ENCODE data around the gene H1-8. TPM values are rescaled to one million over a fixed set of nuclear protein-coding genes. Genes with fewer than 3 reads are reported as not detected.

The H1-8 gene
- total RNA-seq, 1 experiment from 2014 or later: not detected

- H3K18ac ChIP-seq (ENCODE audit: insufficient read length, low read depth, low read length): no peak overlapping the region
These were observed 12.2 kb downstream of the H1-8 start for GRCh38 chr3:129555153-129555550.

More at GRCh38 chr3:129555153-129555550, 12.2 kb downstream of the H1-8 start:
- no peaks in the 10 kb centered on the region; the same call in 1 of the 2 replicates for H3K4me1 ChIP-seq (ENCODE audit: insufficient read depth, low read length)
- Mint-ChIP-seq H3K36me3 (ENCODE audit: insufficient read depth in 1 of 3, low read depth in 3 of 3) (peaks cover 0 to 22% (median 3%) of the 10 kb centered on the region in 3 experiments; a peak in 2 of 7 replicates), H3K27me3 (ENCODE audit: low read depth) (no peaks in the 10 kb centered on the region; the same call in 1 of the 2 replicates), H3K4me3 (no peak overlapping the region), H3K9me3 (no peaks in the 10 kb centered on the region), H3K4me1 (peaks cover 23 to 59% of the 10 kb centered on the region in 2 experiments), H3K27ac (no peak overlapping the region)
- no peaks in the 10 kb centered on the region for H3K9me3 ChIP-seq (ENCODE audit: control insufficient read depth, low read depth, low read length)
- H2AFZ ChIP-seq (ENCODE audit: low read length): no peak overlapping the region
- no peak overlapping the region for H3K27ac ChIP-seq (ENCODE audit: insufficient read length, low read depth, low read length)
- H3K56ac ChIP-seq (ENCODE audit: insufficient read length, low read depth, low read length): no peak overlapping the region
- H4K20me1 ChIP-seq (ENCODE audit: control insufficient read depth, insufficient read depth, insufficient read length): no peaks in the 10 kb centered on the region
- no peak overlapping the region for H2BK120ac ChIP-seq (ENCODE audit: low read depth, low read length, poor library complexity, severe bottlenecking)
- H2BK12ac ChIP-seq (ENCODE audit: insufficient read length, low read depth, low read length): no peak overlapping the region
- H3K23me2 ChIP-seq (ENCODE audit: insufficient read length, low read depth, low read length, poor library complexity, severe bottlenecking): no peaks in the 10 kb centered on the region
- no peak overlapping the region for H4K8ac ChIP-seq (replicated peaks; ENCODE audit: insufficient read length, low read depth, low read length)
- no peak overlapping the region for H3T11ph ChIP-seq (ENCODE audit: low read length)
- no peak for DNase-seq
- H3K14ac ChIP-seq (ENCODE audit: insufficient read depth, low read length): no peak overlapping the region
- H2BK5ac ChIP-seq (ENCODE audit: insufficient read length, low read length): no peak overlapping the region
- H3K23ac ChIP-seq (ENCODE audit: insufficient read length, low read depth, low read length): no peak overlapping the region
- no peak overlapping the region for H4K5ac ChIP-seq (ENCODE audit: insufficient read length, low read depth, low read length)
- H2BK15ac ChIP-seq (ENCODE audit: low read depth, low read length): no peak overlapping the region
- no peak overlapping the region for H2BK20ac ChIP-seq (ENCODE audit: low read depth, low read length, poor library complexity, severe bottlenecking)
- no peak overlapping the region for H3K4me2 ChIP-seq (ENCODE audit: insufficient read depth, insufficient read length, low read length)
- no peaks in the 10 kb centered on the region for H3K79me2 ChIP-seq (ENCODE audit: insufficient read depth, low read length)
- H3K9ac ChIP-seq (ENCODE audit: extremely low read depth, insufficient read length, low read length): no peak overlapping the region
- no peak for TF ChIP-seq CTCF (conservative IDR thresholded peaks at IDR 0.05)
- H3K79me1 ChIP-seq (ENCODE audit: insufficient read depth, low read depth, low read length, poor library complexity, severe bottlenecking): no peaks in the 10 kb centered on the region
- no peaks in the 10 kb centered on the region for H3K27me3 ChIP-seq (ENCODE audit: insufficient read depth, low read length)
- H3K4ac ChIP-seq (ENCODE audit: low read depth, low read length): no peak overlapping the region
- H4K91ac ChIP-seq (ENCODE audit: insufficient read length, low read depth, low read length): no peak overlapping the region
- no peak overlapping the region for H2AK5ac ChIP-seq (ENCODE audit: insufficient read length, low read length)
- no CpG with 5 or more reads among the region's 15 CpGs for WGBS (ENCODE audit: extremely low coverage, insufficient read length, low lambda C conversion rate)

All from H9 (cell line).